HepG2 (cell line): ENCODE results near the gene IRF2. TPM values are rescaled to one million over a fixed set of nuclear protein-coding genes. Genes with fewer than 3 reads are reported as not detected.

Source experiments
- ATF7-NPFF ChIP-seq: sonication (generic); formaldehyde crosslinking; IDR thresholded peaks from 2 replicates; pipeline ENCODE4 v1.8.1; 2023; ENCODE audit warnings: mild to moderate bottlenecking, low read depth, missing genetic modification reagents, moderate library complexity
- ELF1 ChIP-seq: sonication (generic); formaldehyde crosslinking; IDR thresholded peaks from 2 replicates; pipeline ENCODE4 v1.4.0; 2020; ENCODE audit warnings: missing genetic modification reagents
- ETV6 ChIP-seq: sonication (generic); formaldehyde crosslinking; conservative IDR thresholded peaks from 2 replicates; pipeline ENCODE4 v1.4.0; 2020; ENCODE audit warnings: missing genetic modification reagents
- FOXJ3 ChIP-seq: sonication (generic); formaldehyde crosslinking; IDR thresholded peaks from 2 replicates; pipeline ENCODE4 v1.4.0; 2020; ENCODE audit warnings: missing genetic modification reagents, mild to moderate bottlenecking, borderline replicate concordance
- MLXIP ChIP-seq: sonication (generic); formaldehyde crosslinking; IDR thresholded peaks from 2 replicates; pipeline ENCODE4 v1.9.0; 2021; ENCODE audit warnings: missing genetic modification reagents, borderline replicate concordance
- PBX2 ChIP-seq: IDR thresholded peaks from 2 replicates; pipeline ENCODE4 v1.6.1; 2016; ENCODE audit warnings: control low read depth
- PHF20 ChIP-seq: sonication (generic); formaldehyde crosslinking; IDR thresholded peaks from 2 replicates; pipeline ENCODE4 v1.5.0; 2020; ENCODE audit warnings: mild to moderate bottlenecking, missing genetic modification reagents
- PTBP1 ChIP-seq: fragments of 200-400 bp; formaldehyde crosslinking; IDR thresholded peaks from 2 replicates; pipeline ENCODE4 v1.6.1; 2018; ENCODE audit warnings: low read length, low read depth; ENCODE audit not compliant: poor library complexity, severe bottlenecking
- RCOR2 ChIP-seq: IDR thresholded peaks from 2 replicates; pipeline ENCODE4 v1.6.1; 2016; ENCODE audit warnings: missing biosample characterization, missing genetic modification reagents
- RFX3 ChIP-seq: IDR thresholded peaks from 2 replicates; pipeline ENCODE4 v1.6.1; 2016; ENCODE audit warnings: missing biosample characterization, missing genetic modification reagents
- RNF2 ChIP-seq: fragments of 450-650 bp; conservative IDR thresholded peaks from 2 replicates; pipeline ENCODE4 v1.6.1; 2016; ENCODE audit warnings: low read depth
- TEAD3 ChIP-seq: optimal IDR thresholded peaks from 2 replicates; pipeline ENCODE3; 2016; ENCODE audit warnings: borderline replicate concordance
- ZBTB2 ChIP-seq: sonication (generic); formaldehyde crosslinking; IDR thresholded peaks from 2 replicates; pipeline ENCODE4 v1.8.0; 2022; ENCODE audit warnings: low read depth, missing genetic modification reagents
- ZNF17 ChIP-seq: sonication (generic); formaldehyde crosslinking; IDR thresholded peaks from 2 replicates; pipeline ENCODE4 v1.5.0; 2020; ENCODE audit warnings: mild to moderate bottlenecking, missing genetic modification reagents
- ZNF292 ChIP-seq: sonication (generic); formaldehyde crosslinking; IDR thresholded peaks from 2 replicates; pipeline ENCODE4 v1.8.1; 2022; ENCODE audit warnings: mild to moderate bottlenecking, low read depth, missing genetic modification reagents, borderline replicate concordance
- ZNF326 ChIP-seq: sonication (generic); formaldehyde crosslinking; IDR thresholded peaks from 2 replicates; pipeline ENCODE4 v1.4.0; 2020; ENCODE audit warnings: missing genetic modification reagents, borderline replicate concordance
- ZNF530 ChIP-seq: sonication (generic); formaldehyde crosslinking; IDR thresholded peaks from 2 replicates; pipeline ENCODE4 v1.5.0; 2020; ENCODE audit warnings: low read depth, mild to moderate bottlenecking, missing genetic modification reagents
- ZNF572 ChIP-seq: sonication (generic); formaldehyde crosslinking; IDR thresholded peaks from 2 replicates; pipeline ENCODE4 v1.5.1; 2020; ENCODE audit warnings: mild to moderate bottlenecking, missing genetic modification reagents
- ZNF781 ChIP-seq: sonication (generic); formaldehyde crosslinking; IDR thresholded peaks from 2 replicates; pipeline ENCODE4 v1.5.1; 2020; ENCODE audit warnings: borderline replicate concordance, mild to moderate bottlenecking, missing genetic modification reagents; ENCODE audit errors: not compliant biosample characterization
- ZSCAN30 ChIP-seq: sonication (generic); formaldehyde crosslinking; IDR thresholded peaks from 2 replicates; pipeline ENCODE4 v1.5.0; 2020; ENCODE audit warnings: mild to moderate bottlenecking, missing genetic modification reagents
- ZSCAN31 ChIP-seq: sonication (generic); formaldehyde crosslinking; IDR thresholded peaks from 2 replicates; pipeline ENCODE4 v1.5.0; 2020; ENCODE audit warnings: low read depth, mild to moderate bottlenecking, missing genetic modification reagents
- polyA plus RNA-seq, 8 experiments: library from polyadenylated mRNA; depleted of rRNA in 3 of 8; stranded (reverse) in 7 of 8; unstranded in 1 of 8; fragments of >200 nt; fragmentation: Illumina TruSeq in 4 of 8; extraction: Trizol in 4 of 8; gene quantifications; 2 replicates each; pipeline versions ENCODE4 v1.2.1 to v1.2.3, GENCODE V29; 2011 to 2016; ENCODE audit warnings: low read depth in 4 of 8, missing spikeins in 1 of 8, mixed read lengths in 1 of 8; ENCODE audit not compliant: insufficient read depth in 1 of 8
- total RNA-seq, 5 experiments: library from RNA; depleted of rRNA; stranded (reverse); fragments of >200 nt; fragmentation: Illumina TruSeq; extraction: Trizol; gene quantifications; 2 replicates each; pipeline ENCODE4 v1.2.3, GENCODE V29; 2016; ENCODE audit warnings: low read depth in 1 of 5
- TF ChIP-seq, protein P1 (sequence below): sonication (generic); formaldehyde crosslinking; IDR thresholded peaks from 2 replicates; pipeline ENCODE4 v1.5.0; 2020; ENCODE audit warnings: mild to moderate bottlenecking, missing genetic modification reagents
- TF ChIP-seq, protein P2 (sequence below): sonication (generic); formaldehyde crosslinking; IDR thresholded peaks from 2 replicates; pipeline ENCODE4 v1.8.1; 2023; ENCODE audit warnings: mild to moderate bottlenecking, missing genetic modification reagents

Gene IRF2
- total and polyA plus RNA-seq, 2 of the 13 experiments (the other 11 are each of a cell fraction or from before 2014, with no cell fraction given): 15.5 to 28.8 TPM

- no peak for TF ChIP-seq ZNF530 (CRISPR knock-in tag)
- TF ChIP-seq ZNF292 (CRISPR knock-in tag): peak; percentile 93
- no peak for TF ChIP-seq PHF20 (CRISPR knock-in tag)
- no peak for TF ChIP-seq ZBTB2 (CRISPR knock-in tag)
- no peak for TF ChIP-seq RFX3 (CRISPR knock-in tag)
- no peak for TF ChIP-seq RCOR2 (CRISPR knock-in tag)
- no peak for TF ChIP-seq PBX2 (CRISPR knock-in tag)
- TF ChIP-seq RNF2: no peak
- no peak for TF ChIP-seq ETV6 (CRISPR knock-in tag)
- TF ChIP-seq, protein P1, sequence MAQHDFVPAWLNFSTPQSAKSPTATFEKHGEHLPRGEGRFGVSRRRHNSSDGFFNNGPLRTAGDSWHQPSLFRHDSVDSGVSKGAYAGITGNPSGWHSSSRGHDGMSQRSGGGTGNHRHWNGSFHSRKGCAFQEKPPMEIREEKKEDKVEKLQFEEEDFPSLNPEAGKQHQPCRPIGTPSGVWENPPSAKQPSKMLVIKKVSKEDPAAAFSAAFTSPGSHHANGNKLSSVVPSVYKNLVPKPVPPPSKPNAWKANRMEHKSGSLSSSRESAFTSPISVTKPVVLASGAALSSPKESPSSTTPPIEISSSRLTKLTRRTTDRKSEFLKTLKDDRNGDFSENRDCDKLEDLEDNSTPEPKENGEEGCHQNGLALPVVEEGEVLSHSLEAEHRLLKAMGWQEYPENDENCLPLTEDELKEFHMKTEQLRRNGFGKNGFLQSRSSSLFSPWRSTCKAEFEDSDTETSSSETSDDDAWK (CRISPR knock-in tag): no peak
- no peak for TF ChIP-seq ZNF17 (CRISPR knock-in tag)
- TF ChIP-seq ATF7-NPFF (CRISPR knock-in tag): no peak
- TF ChIP-seq, protein P2, sequence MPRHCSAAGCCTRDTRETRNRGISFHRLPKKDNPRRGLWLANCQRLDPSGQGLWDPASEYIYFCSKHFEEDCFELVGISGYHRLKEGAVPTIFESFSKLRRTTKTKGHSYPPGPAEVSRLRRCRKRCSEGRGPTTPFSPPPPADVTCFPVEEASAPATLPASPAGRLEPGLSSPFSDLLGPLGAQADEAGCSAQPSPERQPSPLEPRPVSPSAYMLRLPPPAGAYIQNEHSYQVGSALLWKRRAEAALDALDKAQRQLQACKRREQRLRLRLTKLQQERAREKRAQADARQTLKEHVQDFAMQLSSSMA (CRISPR knock-in tag): no peak
- TF ChIP-seq ZNF572 (CRISPR knock-in tag): peak; percentile 51; the same call in 1 of the 2 replicates
- TF ChIP-seq ZSCAN30 (CRISPR knock-in tag): no peak
- TF ChIP-seq PTBP1: no peak
- no peak for TF ChIP-seq FOXJ3 (CRISPR knock-in tag)
- no peak for TF ChIP-seq ZNF326 (CRISPR knock-in tag)
- TF ChIP-seq TEAD3 (CRISPR knock-in tag): peak; percentile 42
- no peak for TF ChIP-seq ZSCAN31
- TF ChIP-seq ZNF781 (CRISPR knock-in tag): no peak
- TF ChIP-seq MLXIP: no peak
- TF ChIP-seq ELF1 (CRISPR knock-in tag): peak; percentile 88
Observed at GRCh38 chr4:184343502-184344177, 130.7 kb downstream of the IRF2 start (continued).
